Right lobe of liver (tissue), 6 donors: ENCODE results near the gene RNF19B. TPM values are rescaled to one million over a fixed set of nuclear protein-coding genes. Genes with fewer than 3 reads are reported as not detected.
A peak's percentile ranks its signal among the peaks of the same experiment; 100 is the strongest.

Experiments used
- ATAC-seq, 4 donors: fragments of 200-7000 bp; cut with Tn5 transposase; one replicate each; pipeline ENCODE4 v1.9.1; 2020; ENCODE audit warnings: mild to moderate bottlenecking in 4 of 4, moderate library complexity in 4 of 4
- DNase-seq, 3 donors: peaks; one replicate each; pipeline ENCODE4 v3.0.0-alpha.2; 2020
- H3K27ac ChIP-seq, 3 donors: fragments of 200-600 bp; one replicate each; pipeline ENCODE4 v1.8.0; 2022
- H3K27me3 ChIP-seq, 2 donors: fragments of 200-600 bp; one replicate each; pipeline ENCODE4 v1.8.0; 2022
- H3K36me3 ChIP-seq, 4 donors: fragments of 200-600 bp; sonication (generic) in 1 of 4; one replicate each; pipeline versions ENCODE4 v1.5.1 to v1.8.0; 2017 to 2022; ENCODE audit warnings: control low read depth in 1 of 4
- H3K4me1 ChIP-seq, 4 donors: fragments of 200-600 bp; sonication (generic) in 1 of 4; one replicate each; pipeline versions ENCODE4 v1.5.1 to v1.8.0; 2017 to 2022; ENCODE audit warnings: control low read depth in 1 of 4
- H3K4me3 ChIP-seq, 3 donors: fragments of 200-600 bp; one replicate each; pipeline ENCODE4 v1.8.0; 2022
- H3K9me3 ChIP-seq, 4 donors: fragments of 200-600 bp; sonication (generic) in 1 of 4; one replicate each; pipeline versions ENCODE4 v1.5.1 to v1.8.0; 2017 to 2022; ENCODE audit warnings: control low read depth in 1 of 4
- POLR2A ChIP-seq: fragments of 450-650 bp; IDR thresholded peaks from one replicate; pipeline ENCODE4 v1.6.1; 2017; ENCODE audit warnings: antibody characterized with exemption, mild to moderate bottlenecking
- WGBS: methylation state at CpG from one replicate; pipeline ENCODE4 v1.1.6; 2018; ENCODE audit warnings: low coverage, low lambda C conversion rate; ENCODE audit not compliant: insufficient coverage; ENCODE audit errors: missing lambda C conversion rate; 5-methylcytosine and 5-hydroxymethylcytosine counted together
- intact Hi-C, 2 donors: fragments of 100-400 bp; cut with DNase I; formaldehyde crosslinking; loops; one replicate each; pipeline versions ENCODE4 v1.11.2 to v1.14.1; 2022
- total RNA-seq, 6 experiments: library from RNA; depleted of rRNA in 2 of 6; stranded (reverse); fragments of >200 nt in 2 of 6; fragmentation: NEBNext Ultra II Directional in 3 of 6; extraction: Animal tissue kit (Norgen Biotek cat#: 25700) in 3 of 6; gene quantifications; one replicate each; pipeline versions ENCODE4 v1.1.0 to v1.2.4, GENCODE V29; 2016 to 2023
- TF ChIP-seq, protein P1 (sequence below), 4 donors: fragments of 200-600 bp in 3 of 4; fragments of 450-650 bp in 1 of 4; IDR thresholded peaks; one replicate each; pipeline versions ENCODE4 v1.5.1 to v1.8.0; 2016 to 2022; ENCODE audit warnings: antibody characterized with exemption in 4 of 4, mild to moderate bottlenecking in 2 of 4
- donor health status: DM: no; HTN: yes; CAD: no.
- donor health status: DM: no; HTN: no; CAD: no.
- donor health status: DM: no; HTN: no; CAD: no.
- donor health status: DM: no; HTN: yes; CAD: no.
- donor health status: DM: no; HTN: yes; CAD: no.

Gene RNF19B
- total RNA-seq, 6 experiments from 2014 or later = 4.6 to 12.1 (median 8.3) TPM

GRCh38 chr1:32937061-32937460 lies 27.5 kb downstream of the RNF19B start:
- Histone ChIP-seq H3K27me3 (no peaks in the 10 kb centered on the region), H3K4me3 (no peak overlapping the region), H3K9me3 (no peaks in the 10 kb centered on the region), H3K36me3 (peaks cover 3 to 18% (median 6%) of the 10 kb centered on the region in 4 donors), H3K27ac (peak overlapping the region in 1 of 3 donors; percentile 72), H3K4me1 (peaks cover 0 to 48% (median 17%) of the 10 kb centered on the region in 4 donors)
- TF ChIP-seq, protein P1, sequence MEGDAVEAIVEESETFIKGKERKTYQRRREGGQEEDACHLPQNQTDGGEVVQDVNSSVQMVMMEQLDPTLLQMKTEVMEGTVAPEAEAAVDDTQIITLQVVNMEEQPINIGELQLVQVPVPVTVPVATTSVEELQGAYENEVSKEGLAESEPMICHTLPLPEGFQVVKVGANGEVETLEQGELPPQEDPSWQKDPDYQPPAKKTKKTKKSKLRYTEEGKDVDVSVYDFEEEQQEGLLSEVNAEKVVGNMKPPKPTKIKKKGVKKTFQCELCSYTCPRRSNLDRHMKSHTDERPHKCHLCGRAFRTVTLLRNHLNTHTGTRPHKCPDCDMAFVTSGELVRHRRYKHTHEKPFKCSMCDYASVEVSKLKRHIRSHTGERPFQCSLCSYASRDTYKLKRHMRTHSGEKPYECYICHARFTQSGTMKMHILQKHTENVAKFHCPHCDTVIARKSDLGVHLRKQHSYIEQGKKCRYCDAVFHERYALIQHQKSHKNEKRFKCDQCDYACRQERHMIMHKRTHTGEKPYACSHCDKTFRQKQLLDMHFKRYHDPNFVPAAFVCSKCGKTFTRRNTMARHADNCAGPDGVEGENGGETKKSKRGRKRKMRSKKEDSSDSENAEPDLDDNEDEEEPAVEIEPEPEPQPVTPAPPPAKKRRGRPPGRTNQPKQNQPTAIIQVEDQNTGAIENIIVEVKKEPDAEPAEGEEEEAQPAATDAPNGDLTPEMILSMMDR (IDR thresholded peaks at IDR 0.05) = no peak
- TF ChIP-seq POLR2A = no peak
- DNase-seq (no peak), ATAC-seq (peak in 1 of 4 donors; percentile 7)
- intact Hi-C loops = no loop called here
- WGBS = 86% methylated on average over 4 of the region's 4 CpGs

- Histone ChIP-seq H3K36me3 (peaks cover 0 to 4% (median 3%) of the 10 kb centered on the region in 4 donors), H3K27me3 (no peaks in the 10 kb centered on the region), H3K4me1 (peaks cover 0 to 48% (median 17%) of the 10 kb centered on the region in 4 donors), H3K27ac (peak overlapping the region; percentile 48 to 80 (median 75)), H3K4me3 (no peak overlapping the region), H3K9me3 (no peaks in the 10 kb centered on the region)
- intact Hi-C loops = no loop called here
- DNase-seq (no peak), ATAC-seq (no peak)
- WGBS = 92% methylated on average over 8 of the region's 10 CpGs
- TF ChIP-seq, protein P1 (IDR thresholded peaks at IDR 0.05) = no peak
- no peak for TF ChIP-seq POLR2A
Observed at GRCh38 chr1:32934535-32934934, 30.1 kb downstream of the RNF19B start.

DNA sequence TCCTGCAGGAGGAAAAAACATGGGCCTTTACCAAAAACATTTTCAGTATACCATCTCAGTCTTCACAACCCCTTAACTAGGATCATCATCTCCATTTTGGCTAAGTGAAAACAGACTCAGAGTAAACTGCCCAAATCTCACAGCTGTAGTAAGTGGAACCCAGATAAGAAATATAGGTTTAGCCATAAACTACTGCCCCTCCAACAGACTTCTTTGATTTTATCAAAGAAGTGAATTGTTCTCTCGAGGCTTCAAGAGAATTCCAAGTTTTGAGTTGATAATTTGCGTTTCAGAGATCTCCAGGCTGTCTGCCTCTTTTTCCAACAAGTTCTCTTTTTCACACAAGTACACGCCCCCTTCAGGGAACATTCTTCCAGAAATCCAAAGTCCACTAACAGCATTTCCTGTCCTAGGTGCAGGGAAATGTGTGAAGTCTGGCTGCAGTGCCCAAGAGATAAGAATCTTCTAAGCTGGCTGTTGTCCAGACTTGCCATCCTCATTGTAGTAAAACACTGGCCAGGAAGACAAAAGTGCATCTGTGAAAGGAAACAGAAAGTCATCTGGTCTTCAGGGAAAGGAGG lies 30.8 kb downstream of the RNF19B start:
- TF ChIP-seq, protein P1 (IDR thresholded peaks at IDR 0.05) = no peak
- peak; percentile 8 for TF ChIP-seq POLR2A
- 13% methylated on average over 3 of the region's 3 CpGs for WGBS
- DNase-seq = peak in 1 of 3 donors; percentile 83
- H3K4me1 ChIP-seq = peaks cover 0 to 48% (median 17%) of the 10 kb centered on the region in 4 donors
- intact Hi-C loops = no loop called here
- no peaks in the 10 kb centered on the region for H3K9me3 ChIP-seq
- H3K27me3 ChIP-seq = no peaks in the 10 kb centered on the region
- no peak overlapping the region for H3K4me3 ChIP-seq
- peaks cover 0 to 4% (median 3%) of the 10 kb centered on the region in 4 donors for H3K36me3 ChIP-seq
- peak; percentile 69 to 83 (median 79) for ATAC-seq
- peak overlapping the region; percentile 48 to 80 (median 75) for H3K27ac ChIP-seq

DNA sequence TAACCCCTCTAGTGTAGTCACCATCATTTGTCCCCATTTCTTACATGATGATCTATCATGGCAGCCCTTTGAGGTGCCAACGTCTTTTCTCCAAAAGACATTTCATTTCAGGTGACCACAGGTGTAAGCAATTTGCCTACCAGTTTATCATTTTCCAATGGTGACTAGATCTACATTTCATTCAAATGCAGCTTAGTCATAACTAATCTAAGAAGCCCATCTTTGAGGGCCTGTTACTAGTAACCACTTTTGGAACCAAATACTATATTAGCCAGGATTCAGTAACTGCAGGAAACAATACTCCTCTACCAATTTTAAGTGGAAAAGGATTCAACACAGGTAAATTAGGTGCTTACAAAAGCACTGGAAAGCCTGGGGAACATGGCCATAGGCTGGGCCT lies 32.8 kb downstream of the RNF19B start:
- Histone ChIP-seq H3K4me3 (no peak overlapping the region), H3K36me3 (no peaks in the 10 kb centered on the region), H3K9me3 (no peaks in the 10 kb centered on the region), H3K4me1 (peaks cover 0 to 36% (median 13%) of the 10 kb centered on the region in 4 donors), H3K27me3 (no peaks in the 10 kb centered on the region), H3K27ac (no peak overlapping the region)
- intact Hi-C loops = no loop called here
- 100% methylated on average over 1 of the region's 1 CpG for WGBS
- no peak for ATAC-seq
- no peak for TF ChIP-seq POLR2A
- TF ChIP-seq, protein P1 (IDR thresholded peaks at IDR 0.05) = no peak
- DNase-seq = no peak
